HepG2 (cell line): ENCODE measurements around the gene CELF4. TPM values are rescaled to one million over a fixed set of nuclear protein-coding genes. Genes with fewer than 3 reads are reported as not detected.

Experiments
- ATAC-seq: fragments of 200-7000 bp; cut with Tn5 transposase; 3 replicates; pipeline ENCODE4 v1.9.1; 2020; ENCODE audit warnings: mild to moderate bottlenecking, moderate library complexity
- BruUV-seq: library from RNA; stranded (reverse); fragments of 400-500 nt; replicated peaks from 2 replicates; lab custom pipeline; 2021; lab: Mats Ljungman, UMichigan
- CTCF ChIA-PET: fragments of 300-600 bp; formaldehyde crosslinking; extraction: SDS; loops from one replicate; lab custom pipeline; 2021; ENCODE audit warnings: low total read pairs, inconsistent platforms, low intra/inter-chr PET ratio; lab: Yijun Ruan, JAX
- POLR2A ChIA-PET: fragments of 350-600 bp; sonication (Branson Sonifier 250); formaldehyde crosslinking; loops from one replicate; lab custom pipeline; 2020; ENCODE audit warnings: antibody characterized with exemption, inconsistent platforms; lab: Yijun Ruan, JAX
- DNase-seq: peaks from one replicate; pipeline ENCODE4 v3.0.0-alpha.2; 2015; ENCODE audit warnings: low spot score
- FAIRE-seq: peaks from 3 replicates; lab custom pipeline; 2011; peaks lifted over from hg19 to GRCh38; lab: Jason Lieb, UNC
- H2AFZ ChIP-seq: one replicate; pipeline ENCODE4 v1.6.1; 2011; ENCODE audit warnings: low read length, inconsistent platforms
- H3K27ac ChIP-seq: fragments of 300-600 bp; 3 replicates; pipeline ENCODE4 v1.8.0; 2011; ENCODE audit warnings: mixed run types, mild to moderate bottlenecking, mixed read lengths, low read length, inconsistent platforms; ENCODE audit not compliant: insufficient read depth; ENCODE audit errors: extremely low read length
- H3K27me3 ChIP-seq, 2 experiments: fragments of 200-600 bp in 1 of 2; 2 replicates in 1 of 2; 3 replicates in 1 of 2; pipeline versions ENCODE4 v1.6.0 to v1.8.0; 2011; ENCODE audit warnings: low read length in 2 of 2, mild to moderate bottlenecking in 2 of 2, moderate library complexity in 2 of 2, inconsistent platforms in 1 of 2; ENCODE audit not compliant: insufficient read depth in 2 of 2, control insufficient read depth in 1 of 2
- H3K36me3 ChIP-seq, 2 experiments: fragments of 200-600 bp in 1 of 2; replicated peaks in 1 of 2; 2 replicates in 1 of 2; 3 replicates in 1 of 2; pipeline versions ENCODE4 v1.5.1 to v1.8.0; 2011; ENCODE audit warnings: low read length in 2 of 2, inconsistent platforms in 1 of 2; ENCODE audit not compliant: insufficient read depth in 2 of 2, control insufficient read depth in 1 of 2
- H3K4me1 ChIP-seq: 2 replicates; pipeline ENCODE4 v1.5.1; 2012; ENCODE audit warnings: low read length, inconsistent platforms; ENCODE audit not compliant: insufficient read depth
- H3K4me2 ChIP-seq: 2 replicates; pipeline ENCODE4 v1.6.0; 2011; ENCODE audit warnings: low read depth, low read length, inconsistent platforms
- H3K4me3 ChIP-seq, 3 experiments: fragments of 200-600 bp in 1 of 3; sonication (generic), shearing (Covaris generic) in 1 of 3; replicated peaks in 1 of 3; 2 replicates each; pipeline ENCODE4 v1.5.1; 2011 to 2016; ENCODE audit warnings: low read length in 3 of 3, inconsistent platforms in 2 of 3, low read depth in 2 of 3, mild to moderate bottlenecking in 2 of 3, control low read depth in 1 of 3, mixed read lengths in 1 of 3; ENCODE audit not compliant: insufficient read depth in 1 of 3
- H3K79me2 ChIP-seq: one replicate; pipeline ENCODE4 v1.6.1; 2011; ENCODE audit warnings: low read length, inconsistent platforms; ENCODE audit not compliant: insufficient read depth
- H3K9ac ChIP-seq: 2 replicates; pipeline ENCODE4 v1.6.0; 2011; ENCODE audit warnings: mild to moderate bottlenecking, low read depth, low read length, inconsistent platforms; ENCODE audit not compliant: insufficient read depth
- H3K9me3 ChIP-seq: 2 replicates; pipeline ENCODE4 v1.5.1; 2012; ENCODE audit warnings: mild to moderate bottlenecking, low read length
- H4K20me1 ChIP-seq: 2 replicates; pipeline ENCODE4 v1.6.0; 2011; ENCODE audit warnings: inconsistent platforms, mild to moderate bottlenecking, low read length, moderate library complexity; ENCODE audit not compliant: insufficient read depth
- ESRRA ChIP-seq: sonication (generic); formaldehyde crosslinking; IDR thresholded peaks from 2 replicates; pipeline ENCODE4 v1.5.1; 2020; ENCODE audit warnings: mild to moderate bottlenecking, low read depth, missing genetic modification reagents
- PAXIP1 ChIP-seq: sonication (generic); formaldehyde crosslinking; conservative IDR thresholded peaks from 2 replicates; pipeline ENCODE4 v1.4.0; 2020; ENCODE audit warnings: mild to moderate bottlenecking, missing genetic modification reagents, moderate library complexity
- PHF5A ChIP-seq: IDR thresholded peaks from one replicate; pipeline ENCODE4 v1.6.1; 2018; ENCODE audit warnings: low read depth, missing genetic modification reagents; ENCODE audit not compliant: unreplicated experiment
- RFX3 ChIP-seq: IDR thresholded peaks from 2 replicates; pipeline ENCODE4 v1.6.1; 2016; ENCODE audit warnings: missing biosample characterization, missing genetic modification reagents
- SNAPC5 ChIP-seq: sonication (generic); formaldehyde crosslinking; IDR thresholded peaks from 2 replicates; pipeline ENCODE4 v1.8.1; 2023; ENCODE audit warnings: mild to moderate bottlenecking, missing genetic modification reagents, borderline replicate concordance
- TERF1 ChIP-seq: sonication (generic); formaldehyde crosslinking; IDR thresholded peaks from 2 replicates; pipeline ENCODE4 v1.8.0; 2022; ENCODE audit warnings: mild to moderate bottlenecking, missing genetic modification reagents, moderate library complexity
- THRA ChIP-seq: sonication (generic); formaldehyde crosslinking; IDR thresholded peaks from 2 replicates; pipeline ENCODE4 v1.4.0; 2020; ENCODE audit warnings: missing genetic modification reagents, borderline replicate concordance
- ZFP36 ChIP-seq: fragments of 150-350 bp; IDR thresholded peaks from 2 replicates; pipeline ENCODE4 v1.6.1; 2018; ENCODE audit warnings: borderline replicate concordance, low read length, low read depth; ENCODE audit not compliant: partially characterized antibody
- ZNF232 ChIP-seq: sonication (generic); formaldehyde crosslinking; IDR thresholded peaks from 2 replicates; pipeline ENCODE4 v1.4.0; 2020; ENCODE audit warnings: missing genetic modification reagents, borderline replicate concordance
- ZNF530 ChIP-seq: sonication (generic); formaldehyde crosslinking; IDR thresholded peaks from 2 replicates; pipeline ENCODE4 v1.5.0; 2020; ENCODE audit warnings: low read depth, mild to moderate bottlenecking, missing genetic modification reagents
- ZNF564 ChIP-seq: sonication (generic); formaldehyde crosslinking; IDR thresholded peaks from 2 replicates; pipeline ENCODE4 v1.8.1; 2023; ENCODE audit warnings: mild to moderate bottlenecking, missing genetic modification reagents
- ZNF580 ChIP-seq: IDR thresholded peaks from 2 replicates; pipeline ENCODE4 v1.6.1; 2016; ENCODE audit warnings: low read depth, borderline replicate concordance
- ZNF607 ChIP-seq: sonication (generic); formaldehyde crosslinking; IDR thresholded peaks from 2 replicates; pipeline ENCODE4 v1.5.1; 2020; ENCODE audit warnings: missing genetic modification reagents, mild to moderate bottlenecking, borderline replicate concordance
- WGBS: methylation state at CpG from one replicate; pipeline ENCODE4 v1.1.6; 2017; ENCODE audit warnings: low lambda C conversion rate; 5-methylcytosine and 5-hydroxymethylcytosine counted together
- in situ Hi-C: cut with HindIII; loops from 2 replicates; pipeline ENCODE4 v1.10.0; 2017; ENCODE audit warnings: low pct_unique_long_range_greater_than_20kb; ENCODE audit not compliant: extremely low pct_ligation_motif_present
- intact Hi-C: fragments of 100-400 bp; cut with micrococcal nuclease; formaldehyde crosslinking; loops from one replicate; pipeline ENCODE4 v1.10.0; 2022; ENCODE audit not compliant: unreplicated experiment
- polyA plus RNA-seq, 8 experiments: library from polyadenylated mRNA; depleted of rRNA in 3 of 8; stranded (reverse) in 7 of 8; unstranded in 1 of 8; fragments of >200 nt; fragmentation: Illumina TruSeq in 4 of 8; extraction: Trizol in 4 of 8; gene quantifications; 2 replicates each; pipeline versions ENCODE4 v1.2.1 to v1.2.3, GENCODE V29; 2011 to 2016; ENCODE audit warnings: low read depth in 4 of 8, missing spikeins in 1 of 8, mixed read lengths in 1 of 8; ENCODE audit not compliant: insufficient read depth in 1 of 8
- total RNA-seq, 5 experiments: library from RNA; depleted of rRNA; stranded (reverse); fragments of >200 nt; fragmentation: Illumina TruSeq; extraction: Trizol; gene quantifications; 2 replicates each; pipeline ENCODE4 v1.2.3, GENCODE V29; 2016; ENCODE audit warnings: low read depth in 1 of 5

Gene CELF4
- total and polyA plus RNA-seq, 2 of the 13 experiments (the other 11 are each of a cell fraction or from before 2014, with no cell fraction given), result not detected

- FAIRE-seq, result no peak
Observed at GRCh38 chr18:37604032-37604431, 38.4 kb upstream of the CELF4 start.

More at GRCh38 chr18:37604032-37604431, 38.4 kb upstream of the CELF4 start:
- H3K9ac ChIP-seq, result no peak overlapping the region
- TF ChIP-seq PAXIP1 (CRISPR knock-in tag) (no peak), THRA (CRISPR knock-in tag) (no peak), ZNF607 (no peak), ESRRA (CRISPR knock-in tag) (no peak), ZNF564 (no peak), TERF1 (CRISPR knock-in tag) (no peak), SNAPC5 (CRISPR knock-in tag) (no peak), ZNF530 (CRISPR knock-in tag) (no peak), RFX3 (CRISPR knock-in tag) (no peak), PHF5A (CRISPR knock-in tag) (no peak), ZNF232 (CRISPR knock-in tag) (no peak), ZNF580 (no peak), ZFP36 (no peak)
- H2AFZ ChIP-seq, result no peak overlapping the region
- H3K27ac ChIP-seq, result no peak overlapping the region
- H3K27me3 ChIP-seq, result no peaks in the 10 kb centered on the region; a peak in 1 of 5 replicates
- ChIA-PET POLR2A (no interaction called here), CTCF (no interaction called here)
- in situ Hi-C loops (no loop called here), intact Hi-C loops (no loop called here)
- no peak for ATAC-seq
- H4K20me1 ChIP-seq, result no peaks in the 10 kb centered on the region
- no peak for DNase-seq
- WGBS, result 0% methylated on average over 4 of the region's 4 CpGs
- H3K9me3 ChIP-seq, result no peaks in the 10 kb centered on the region
- BruUV-seq, result no TSS peak
- H3K79me2 ChIP-seq, result no peaks in the 10 kb centered on the region
- H3K4me2 ChIP-seq, result no peak overlapping the region
- H3K4me3 ChIP-seq, result no peak overlapping the region
- no peaks in the 10 kb centered on the region for H3K36me3 ChIP-seq
- H3K4me1 ChIP-seq, result no peaks in the 10 kb centered on the region
